HepG2 (cell line): Measurements from ENCODE around the gene SYT11. TPM values are rescaled to one million over a fixed set of nuclear protein-coding genes. Genes with fewer than 3 reads are reported as not detected.

Experiments
- ATAC-seq: fragments of 200-7000 bp; cut with Tn5 transposase; 3 replicates; pipeline ENCODE4 v1.9.1; 2020; ENCODE audit warnings: mild to moderate bottlenecking, moderate library complexity
- BruUV-seq: library from RNA; stranded (reverse); fragments of 400-500 nt; replicated peaks from 2 replicates; lab custom pipeline; 2021; lab: Mats Ljungman, UMichigan
- CTCF ChIA-PET: fragments of 300-600 bp; formaldehyde crosslinking; extraction: SDS; loops from one replicate; lab custom pipeline; 2021; ENCODE audit warnings: low total read pairs, inconsistent platforms, low intra/inter-chr PET ratio; lab: Yijun Ruan, JAX
- POLR2A ChIA-PET: fragments of 350-600 bp; sonication (Branson Sonifier 250); formaldehyde crosslinking; loops from one replicate; lab custom pipeline; 2020; ENCODE audit warnings: antibody characterized with exemption, inconsistent platforms; lab: Yijun Ruan, JAX
- DNase-seq: peaks from one replicate; pipeline ENCODE4 v3.0.0-alpha.2; 2015; ENCODE audit warnings: low spot score
- FAIRE-seq: peaks from 3 replicates; lab custom pipeline; 2011; peaks lifted over from hg19 to GRCh38; lab: Jason Lieb, UNC
- H2AFZ ChIP-seq: one replicate; pipeline ENCODE4 v1.6.1; 2011; ENCODE audit warnings: low read length, inconsistent platforms
- H3K27ac ChIP-seq: fragments of 300-600 bp; 3 replicates; pipeline ENCODE4 v1.8.0; 2011; ENCODE audit warnings: mixed run types, mild to moderate bottlenecking, mixed read lengths, low read length, inconsistent platforms; ENCODE audit not compliant: insufficient read depth; ENCODE audit errors: extremely low read length
- H3K27me3 ChIP-seq, 2 experiments: fragments of 200-600 bp in 1 of 2; 2 replicates in 1 of 2; 3 replicates in 1 of 2; pipeline versions ENCODE4 v1.6.0 to v1.8.0; 2011; ENCODE audit warnings: low read length in 2 of 2, mild to moderate bottlenecking in 2 of 2, moderate library complexity in 2 of 2, inconsistent platforms in 1 of 2; ENCODE audit not compliant: insufficient read depth in 2 of 2, control insufficient read depth in 1 of 2
- H3K36me3 ChIP-seq, 2 experiments: fragments of 200-600 bp in 1 of 2; replicated peaks in 1 of 2; 2 replicates in 1 of 2; 3 replicates in 1 of 2; pipeline versions ENCODE4 v1.5.1 to v1.8.0; 2011; ENCODE audit warnings: low read length in 2 of 2, inconsistent platforms in 1 of 2; ENCODE audit not compliant: insufficient read depth in 2 of 2, control insufficient read depth in 1 of 2
- H3K4me1 ChIP-seq: 2 replicates; pipeline ENCODE4 v1.5.1; 2012; ENCODE audit warnings: low read length, inconsistent platforms; ENCODE audit not compliant: insufficient read depth
- H3K4me2 ChIP-seq: 2 replicates; pipeline ENCODE4 v1.6.0; 2011; ENCODE audit warnings: low read depth, low read length, inconsistent platforms
- H3K4me3 ChIP-seq, 3 experiments: fragments of 200-600 bp in 1 of 3; sonication (generic), shearing (Covaris generic) in 1 of 3; replicated peaks in 1 of 3; 2 replicates each; pipeline ENCODE4 v1.5.1; 2011 to 2016; ENCODE audit warnings: low read length in 3 of 3, inconsistent platforms in 2 of 3, low read depth in 2 of 3, mild to moderate bottlenecking in 2 of 3, control low read depth in 1 of 3, mixed read lengths in 1 of 3; ENCODE audit not compliant: insufficient read depth in 1 of 3
- H3K79me2 ChIP-seq: one replicate; pipeline ENCODE4 v1.6.1; 2011; ENCODE audit warnings: low read length, inconsistent platforms; ENCODE audit not compliant: insufficient read depth
- H3K9ac ChIP-seq: 2 replicates; pipeline ENCODE4 v1.6.0; 2011; ENCODE audit warnings: mild to moderate bottlenecking, low read depth, low read length, inconsistent platforms; ENCODE audit not compliant: insufficient read depth
- H3K9me3 ChIP-seq: 2 replicates; pipeline ENCODE4 v1.5.1; 2012; ENCODE audit warnings: mild to moderate bottlenecking, low read length
- H4K20me1 ChIP-seq: 2 replicates; pipeline ENCODE4 v1.6.0; 2011; ENCODE audit warnings: inconsistent platforms, mild to moderate bottlenecking, low read length, moderate library complexity; ENCODE audit not compliant: insufficient read depth
- FOSL1 ChIP-seq: sonication (generic); formaldehyde crosslinking; IDR thresholded peaks from 2 replicates; pipeline ENCODE4 v1.9.0; 2021; ENCODE audit warnings: missing genetic modification reagents, borderline replicate concordance
- HIVEP1 ChIP-seq: sonication (generic); formaldehyde crosslinking; IDR thresholded peaks from 2 replicates; pipeline ENCODE4 v1.4.0; 2020; ENCODE audit warnings: mild to moderate bottlenecking, missing genetic modification reagents
- IRX3 ChIP-seq: sonication (generic); formaldehyde crosslinking; IDR thresholded peaks from 2 replicates; pipeline ENCODE4 v1.8.1; 2023; ENCODE audit warnings: mild to moderate bottlenecking, low read depth, missing genetic modification reagents, borderline replicate concordance
- JARID2 ChIP-seq: sonication (generic); formaldehyde crosslinking; IDR thresholded peaks from 2 replicates; pipeline ENCODE4 v1.8.1; 2023; ENCODE audit warnings: missing genetic modification reagents, inconsistent platforms; ENCODE audit not compliant: insufficient replicate concordance
- MLX ChIP-seq: IDR thresholded peaks from 2 replicates; pipeline ENCODE4 v1.6.1; 2016
- POLR2AphosphoS2 ChIP-seq: IDR thresholded peaks from 2 replicates; pipeline ENCODE4 v1.6.1; 2011; ENCODE audit warnings: low read depth, low read length, improper control_type of control experiment
- RERE ChIP-seq: IDR thresholded peaks from 2 replicates; pipeline ENCODE4 v1.6.1; 2016; ENCODE audit warnings: low read depth, missing genetic modification reagents, missing compliant biosample characterization
- SALL2 ChIP-seq: sonication (generic); formaldehyde crosslinking; IDR thresholded peaks from 2 replicates; pipeline ENCODE4 v1.8.1; 2023; ENCODE audit warnings: mild to moderate bottlenecking, missing genetic modification reagents, inconsistent platforms
- SUZ12 ChIP-seq: fragments of 150-350 bp; IDR thresholded peaks from 2 replicates; pipeline ENCODE4 v1.6.1; 2014; ENCODE audit warnings: low read depth, low read length
- TFDP1 ChIP-seq: IDR thresholded peaks from 2 replicates; pipeline ENCODE4 v1.6.1; 2016; ENCODE audit warnings: missing compliant biosample characterization, missing genetic modification reagents, borderline replicate concordance
- TRIM24 ChIP-seq: sonication (generic); formaldehyde crosslinking; IDR thresholded peaks from 2 replicates; pipeline ENCODE4 v1.8.0; 2022; ENCODE audit warnings: mild to moderate bottlenecking, missing genetic modification reagents
- ZBTB49 ChIP-seq: sonication (generic); formaldehyde crosslinking; IDR thresholded peaks from 2 replicates; pipeline ENCODE4 v1.4.0; 2020; ENCODE audit warnings: missing genetic modification reagents, borderline replicate concordance
- ZFAT ChIP-seq: sonication (generic); formaldehyde crosslinking; conservative IDR thresholded peaks from 2 replicates; pipeline ENCODE4 v1.8.1; 2023; ENCODE audit warnings: missing genetic modification reagents, inconsistent platforms
- ZNF180 ChIP-seq: sonication (generic); formaldehyde crosslinking; IDR thresholded peaks from 2 replicates; pipeline ENCODE4 v1.4.0; 2020; ENCODE audit warnings: low read depth, missing genetic modification reagents, borderline replicate concordance
- ZNF274 ChIP-seq: sonication (generic); formaldehyde crosslinking; IDR thresholded peaks from 2 replicates; pipeline ENCODE4 v1.5.1; 2020; ENCODE audit warnings: mild to moderate bottlenecking, missing genetic modification reagents
- ZNF713 ChIP-seq: sonication (generic); formaldehyde crosslinking; IDR thresholded peaks from 2 replicates; pipeline ENCODE4 v1.4.0; 2020; ENCODE audit warnings: mild to moderate bottlenecking, missing genetic modification reagents
- ZNF879 ChIP-seq: sonication (generic); formaldehyde crosslinking; IDR thresholded peaks from 2 replicates; pipeline ENCODE4 v1.8.1; 2023; ENCODE audit warnings: missing genetic modification reagents
- WGBS: methylation state at CpG from one replicate; pipeline ENCODE4 v1.1.6; 2017; ENCODE audit warnings: low lambda C conversion rate; 5-methylcytosine and 5-hydroxymethylcytosine counted together
- in situ Hi-C: cut with HindIII; loops from 2 replicates; pipeline ENCODE4 v1.10.0; 2017; ENCODE audit warnings: low pct_unique_long_range_greater_than_20kb; ENCODE audit not compliant: extremely low pct_ligation_motif_present
- intact Hi-C: fragments of 100-400 bp; cut with micrococcal nuclease; formaldehyde crosslinking; loops from one replicate; pipeline ENCODE4 v1.10.0; 2022; ENCODE audit not compliant: unreplicated experiment
- polyA plus RNA-seq, 8 experiments: library from polyadenylated mRNA; depleted of rRNA in 3 of 8; stranded (reverse) in 7 of 8; unstranded in 1 of 8; fragments of >200 nt; fragmentation: Illumina TruSeq in 4 of 8; extraction: Trizol in 4 of 8; gene quantifications; 2 replicates each; pipeline versions ENCODE4 v1.2.1 to v1.2.3, GENCODE V29; 2011 to 2016; ENCODE audit warnings: low read depth in 4 of 8, missing spikeins in 1 of 8, mixed read lengths in 1 of 8; ENCODE audit not compliant: insufficient read depth in 1 of 8
- total RNA-seq, 5 experiments: library from RNA; depleted of rRNA; stranded (reverse); fragments of >200 nt; fragmentation: Illumina TruSeq; extraction: Trizol; gene quantifications; 2 replicates each; pipeline ENCODE4 v1.2.3, GENCODE V29; 2016; ENCODE audit warnings: low read depth in 1 of 5

The SYT11 gene
- total and polyA plus RNA-seq, 2 of the 13 experiments (the other 11 are each of a cell fraction or from before 2014, with no cell fraction given) = 0.22 to 0.59 TPM

- H3K9me3 ChIP-seq = no peaks in the 10 kb centered on the region
- DNase-seq (no peak), ATAC-seq (no peak), FAIRE-seq (no peak)
- no peak overlapping the region for H2AFZ ChIP-seq
- ChIA-PET CTCF (no interaction called here), POLR2A (interaction anchor here (1.0 kb wide), 1 partner anchor 16 kb away, joined by 3 read pairs; no protein-coding TSS in a partner anchor)
- H4K20me1 ChIP-seq = no peaks in the 10 kb centered on the region
- no TSS peak for BruUV-seq
- intact Hi-C loops (no loop called here), in situ Hi-C loops (no loop called here)
- H3K79me2 ChIP-seq = no peaks in the 10 kb centered on the region
- no peak overlapping the region for H3K4me2 ChIP-seq
- WGBS = 4% methylated on average over 2 of the region's 2 CpGs
- H3K27ac ChIP-seq = no peak overlapping the region
- H3K9ac ChIP-seq = no peak overlapping the region
- H3K4me3 ChIP-seq = no peak overlapping the region
- H3K36me3 ChIP-seq = no peaks in the 10 kb centered on the region
- H3K27me3 ChIP-seq = peaks cover 3 to 8% of the 10 kb centered on the region in 2 experiments; a peak in 1 of 5 replicates
- H3K4me1 ChIP-seq = peaks cover 34% of the 10 kb centered on the region
- no peak for TF ChIP-seq ZNF713
- TF ChIP-seq TRIM24 (CRISPR knock-in tag) = no peak
- TF ChIP-seq ZBTB49 (CRISPR knock-in tag) = no peak
- TF ChIP-seq MLX = no peak
- TF ChIP-seq SUZ12 = no peak
- no peak for TF ChIP-seq RERE (CRISPR knock-in tag)
- TF ChIP-seq ZNF274 (CRISPR knock-in tag) = no peak
- TF ChIP-seq FOSL1 (CRISPR knock-in tag) = no peak
- TF ChIP-seq ZNF879 = no peak
- TF ChIP-seq JARID2 = no peak
- no peak for TF ChIP-seq ZFAT (CRISPR knock-in tag)
- no peak for TF ChIP-seq HIVEP1 (CRISPR knock-in tag)
- TF ChIP-seq IRX3 (CRISPR knock-in tag) = no peak
- no peak for TF ChIP-seq SALL2 (CRISPR knock-in tag)
- TF ChIP-seq TFDP1 (CRISPR knock-in tag) = no peak
- TF ChIP-seq POLR2AphosphoS2 = no peak
- TF ChIP-seq ZNF180 (CRISPR knock-in tag) = no peak
These were observed 23.4 kb downstream of the SYT11 start for GRCh38 chr1:155882766-155883165.
